Activated CD4-positive, alpha-beta T cell treated with anti-CD3 and anti-CD28 coated beads, Interleukin-10, Interleukin-2, amounts not matched to agents 100 ng/mL and 50 ng/mL, durations not matched to agents 16 hours and 8 hours (primary cell): Measurements from ENCODE around the gene RARS1.
"Not testable (repeated sequence)": the region's sequence is repeated elsewhere in the genome, so short reads cannot be mapped to it uniquely, and the experiment has no call there.

Experiments
- DNase-seq: peaks from one replicate; pipeline ENCODE4 v3.0.0-alpha.2; 2020

The RARS1 gene

DNA sequence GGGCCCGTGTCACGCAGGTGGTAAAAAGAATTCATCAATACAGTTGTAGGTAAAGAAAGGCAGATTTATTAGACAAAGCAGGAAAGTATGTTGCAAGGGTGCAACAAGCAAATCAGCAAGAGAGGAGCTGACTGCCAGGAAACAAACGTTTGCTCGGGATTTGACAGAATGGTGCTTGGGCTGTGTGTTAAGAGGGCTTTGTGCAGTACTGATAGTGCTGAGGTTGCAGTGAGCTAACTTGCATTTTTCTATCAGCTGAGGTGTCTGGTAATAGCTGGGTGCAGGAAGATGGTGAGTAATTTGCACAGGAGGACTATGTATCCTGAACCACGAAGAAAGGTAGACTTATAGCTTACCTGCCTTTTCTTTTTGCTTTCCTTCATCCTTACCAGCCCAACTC, 3.9 kb upstream of the RARS1 start:
- DNase-seq, result no peak

DNA sequence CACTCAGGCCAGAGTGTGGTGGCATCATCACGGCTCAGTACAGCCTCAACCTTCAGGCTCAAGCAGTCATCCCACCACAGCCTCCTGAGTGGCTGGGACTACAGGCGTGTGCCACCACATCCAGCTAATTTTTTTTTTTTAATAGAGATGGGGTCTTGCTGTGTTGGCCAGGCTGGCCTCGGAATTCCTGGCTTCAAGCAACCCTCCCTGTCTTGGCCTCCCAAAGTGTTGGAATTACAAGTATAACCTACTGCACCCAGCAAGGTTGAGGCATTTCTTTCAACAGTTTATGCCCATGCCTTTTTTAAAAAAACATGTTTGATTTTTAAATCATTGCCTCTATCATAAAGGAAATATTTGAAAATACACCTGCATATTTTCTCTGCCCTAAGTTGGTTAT, 2.8 kb downstream of the RARS1 start:
- DNase-seq, result no peak

DNA sequence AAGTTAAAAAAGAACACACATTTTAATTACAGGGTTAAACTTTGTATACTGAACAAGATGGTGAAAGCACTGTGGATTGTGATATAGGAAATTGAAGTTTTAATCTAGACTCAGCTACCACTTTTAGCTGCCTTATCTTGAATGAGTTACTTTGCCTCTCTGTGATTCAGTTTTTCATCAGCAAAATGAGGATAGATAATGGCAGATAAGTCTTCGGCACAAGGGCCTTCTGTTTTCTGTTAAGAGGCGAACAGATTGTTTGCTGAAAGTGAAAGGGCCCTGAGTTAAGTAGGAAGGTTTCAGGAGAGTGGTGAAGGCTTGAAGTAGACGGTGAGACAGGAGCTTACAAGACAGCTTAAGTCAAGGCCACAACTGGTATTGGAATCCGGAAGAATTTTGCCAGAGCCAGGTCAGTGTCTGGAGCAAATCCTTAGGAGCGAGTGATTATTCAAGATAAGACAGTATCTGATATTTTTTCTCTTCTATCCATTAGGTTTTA, 7.8 kb downstream of the RARS1 start:
- no peak for DNase-seq

DNA sequence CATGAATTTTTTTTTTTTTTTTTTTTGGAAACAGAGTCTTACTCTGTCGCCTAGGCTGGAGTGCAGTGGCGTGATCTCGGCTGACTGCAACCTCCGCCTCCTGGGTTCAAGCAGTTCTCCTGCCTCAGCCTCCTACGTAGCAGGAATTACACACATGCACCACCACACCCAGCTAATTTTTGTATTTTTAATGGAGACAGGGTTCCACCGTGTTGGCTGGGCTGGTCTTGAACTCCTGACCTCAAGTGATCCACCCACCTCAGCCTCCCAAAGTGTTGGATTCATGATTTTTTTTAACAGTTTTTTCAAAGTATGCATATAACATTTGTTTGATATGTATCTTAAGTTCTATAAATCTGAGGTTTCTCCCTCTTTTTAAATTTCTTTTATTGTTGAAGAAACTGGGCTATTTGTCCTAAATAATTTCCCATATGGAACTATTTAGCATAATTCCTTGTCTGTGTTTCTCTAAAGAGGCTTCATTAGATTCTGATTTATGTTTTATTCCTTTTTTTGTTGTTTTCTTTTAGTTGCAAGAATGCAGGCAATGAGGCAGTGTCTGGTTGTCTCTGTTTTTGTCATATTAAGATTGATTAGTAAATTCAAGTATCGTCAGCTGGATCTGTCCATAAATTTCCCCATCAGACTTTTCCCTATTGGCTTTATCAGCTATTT, 16.4 kb downstream of the RARS1 start:
- no peak for DNase-seq

DNA sequence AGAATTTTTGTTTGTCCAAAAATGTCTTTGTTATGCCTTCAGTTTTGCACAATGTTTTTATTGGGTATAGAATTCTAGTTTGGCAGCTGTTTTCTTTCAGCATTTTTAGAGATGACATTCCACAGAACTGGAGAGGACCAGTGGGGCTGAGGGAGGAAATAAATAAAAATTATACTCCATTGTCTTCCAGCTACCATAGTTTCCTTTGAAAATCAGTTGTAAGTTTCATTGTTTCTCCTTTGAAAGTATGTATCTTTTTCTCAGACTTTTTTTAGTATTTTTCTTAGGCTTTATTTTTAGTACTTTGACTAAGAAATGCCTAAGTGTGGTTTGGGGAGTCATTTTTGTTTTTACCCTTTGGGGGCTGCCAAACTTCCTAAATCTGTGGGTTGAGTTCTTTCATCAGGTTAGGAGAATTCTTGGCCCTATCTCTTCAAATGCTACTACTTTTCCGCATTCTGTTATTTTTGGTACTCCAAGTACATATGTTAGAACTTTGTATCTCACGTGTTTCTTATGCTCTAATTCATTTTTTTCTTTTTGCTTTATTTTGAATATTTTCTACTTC, 27.7 kb downstream of the RARS1 start:
- DNase-seq, result no peak

DNA sequence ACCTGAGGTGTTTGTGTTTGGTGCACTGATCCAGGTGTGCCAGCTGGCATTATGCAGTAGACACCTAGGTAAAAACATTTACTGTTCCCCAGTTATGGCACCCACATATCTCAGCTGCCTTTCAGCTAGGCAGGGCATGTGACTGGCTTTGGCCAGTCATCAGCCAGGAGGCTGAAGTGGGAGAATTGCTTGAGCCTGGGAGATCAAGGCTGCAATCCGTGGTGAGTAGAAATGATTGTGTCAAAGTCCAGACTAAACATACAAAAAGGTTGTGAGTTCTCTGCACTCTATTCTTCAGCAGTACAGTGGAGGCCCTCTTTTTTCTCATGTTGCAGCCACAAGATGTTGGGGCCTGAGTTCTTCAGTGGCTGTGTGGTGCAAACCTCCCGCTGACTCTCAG, 39.6 kb downstream of the RARS1 start:
- DNase-seq, result no peak

DNA sequence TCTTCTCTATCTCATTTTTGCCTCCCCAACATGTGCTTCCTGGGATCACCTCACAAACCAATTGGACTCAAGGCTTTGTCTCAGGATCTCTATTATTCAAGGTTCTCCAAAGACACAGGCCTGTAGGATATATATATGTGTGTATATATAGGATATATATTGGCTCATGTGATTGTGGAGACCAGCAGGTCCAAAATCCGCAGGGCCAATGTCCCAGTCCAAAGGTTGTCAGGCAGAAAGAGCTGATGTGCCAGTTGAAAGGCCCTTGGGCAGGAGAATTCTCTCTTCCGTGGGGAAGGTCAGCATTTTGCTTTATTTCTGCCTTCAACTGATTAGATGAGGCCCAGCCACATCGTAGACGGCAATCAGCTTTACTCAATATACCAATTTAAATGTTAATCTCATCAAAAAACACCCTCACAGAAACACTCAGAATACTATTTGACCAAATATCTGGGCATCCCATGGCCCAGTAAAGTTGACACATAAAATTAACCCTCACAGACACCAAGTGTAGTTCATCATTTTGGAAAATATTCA, 41.6 kb downstream of the RARS1 start:
- DNase-seq, result no peak

DNA sequence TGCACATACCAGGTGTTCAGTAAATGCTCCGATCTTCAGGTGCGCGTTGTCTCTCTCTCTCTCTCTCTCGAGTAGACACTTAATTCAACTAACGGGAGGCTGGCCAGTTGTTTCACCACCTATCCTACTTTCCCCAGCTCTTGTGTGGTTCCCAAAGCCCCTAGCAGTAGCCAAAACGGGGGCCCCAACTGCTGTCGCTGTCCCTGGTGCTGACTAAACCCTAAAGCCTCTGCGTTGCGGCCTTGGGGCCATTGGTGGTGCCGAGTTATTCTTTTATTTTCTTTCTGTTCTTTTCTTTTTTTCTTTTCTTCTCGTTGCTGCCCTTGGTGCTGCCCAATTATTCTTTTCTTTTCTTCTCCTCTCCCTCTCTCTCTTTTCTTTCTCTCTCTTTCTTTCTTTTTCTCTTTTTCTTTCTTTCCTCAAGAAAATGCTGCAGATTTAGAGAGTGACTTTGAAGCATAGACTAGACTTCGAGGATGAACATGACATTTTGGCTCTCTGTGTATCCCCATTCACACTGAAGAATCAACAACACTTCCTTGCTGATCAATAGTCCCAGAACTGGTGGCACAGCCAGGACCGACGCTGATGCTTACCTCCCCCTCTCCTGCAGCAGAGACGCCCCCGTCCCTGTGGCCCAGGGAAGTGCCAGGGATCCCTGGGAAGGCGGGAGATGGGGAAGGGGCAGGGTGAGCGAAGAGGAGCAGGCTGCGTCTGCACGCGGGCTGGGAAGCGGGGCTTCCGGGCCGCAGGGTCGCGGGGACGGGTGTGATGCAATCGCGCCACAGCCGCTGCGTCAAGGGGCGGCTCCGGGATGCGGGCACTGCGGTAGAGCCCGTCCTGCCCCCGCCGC, 42.5 kb downstream of the RARS1 start, which contains the start of gene FBLL1:
Gene FBLL1 (plus strand): TSS at position 785 of the 853 bp plus-strand sequence. CDS start 200 bp downstream, outside the sequence.
- DNase-seq, result peak; percentile 41

DNA sequence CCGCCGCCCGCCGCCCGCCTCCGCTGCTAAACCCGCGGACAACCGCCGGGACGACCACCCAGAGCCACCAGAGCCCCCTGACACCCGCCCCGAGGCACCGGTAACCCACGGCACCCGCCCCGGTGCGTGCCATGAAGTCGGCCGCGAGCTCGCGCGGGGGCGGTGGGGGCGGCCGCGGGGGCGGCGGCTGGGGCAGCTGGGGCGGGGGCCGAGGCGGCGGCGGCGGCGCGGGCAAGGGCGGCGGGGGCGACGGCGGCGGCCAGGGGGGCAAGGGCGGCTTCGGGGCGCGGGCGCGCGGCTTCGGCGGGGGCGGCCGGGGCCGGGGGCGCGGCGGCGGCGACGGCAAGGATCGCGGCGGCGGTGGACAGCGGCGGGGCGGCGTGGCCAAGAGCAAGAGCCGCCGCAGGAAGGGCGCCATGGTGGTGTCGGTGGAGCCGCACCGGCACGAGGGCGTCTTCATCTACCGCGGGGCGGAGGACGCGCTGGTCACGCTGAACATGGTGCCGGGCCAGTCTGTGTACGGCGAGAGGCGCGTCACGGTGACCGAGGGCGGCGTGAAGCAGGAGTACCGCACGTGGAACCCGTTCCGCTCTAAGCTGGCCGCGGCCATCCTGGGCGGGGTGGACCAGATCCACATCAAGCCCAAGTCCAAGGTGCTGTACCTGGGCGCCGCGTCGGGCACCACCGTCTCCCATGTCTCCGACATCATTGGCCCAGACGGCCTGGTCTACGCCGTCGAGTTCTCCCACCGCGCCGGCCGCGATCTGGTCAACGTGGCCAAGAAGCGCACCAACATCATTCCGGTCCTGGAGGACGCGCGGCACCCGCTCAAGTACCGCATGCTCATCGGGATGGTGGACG, 43.3 kb downstream of the RARS1 start:
- DNase-seq, result no peak

DNA sequence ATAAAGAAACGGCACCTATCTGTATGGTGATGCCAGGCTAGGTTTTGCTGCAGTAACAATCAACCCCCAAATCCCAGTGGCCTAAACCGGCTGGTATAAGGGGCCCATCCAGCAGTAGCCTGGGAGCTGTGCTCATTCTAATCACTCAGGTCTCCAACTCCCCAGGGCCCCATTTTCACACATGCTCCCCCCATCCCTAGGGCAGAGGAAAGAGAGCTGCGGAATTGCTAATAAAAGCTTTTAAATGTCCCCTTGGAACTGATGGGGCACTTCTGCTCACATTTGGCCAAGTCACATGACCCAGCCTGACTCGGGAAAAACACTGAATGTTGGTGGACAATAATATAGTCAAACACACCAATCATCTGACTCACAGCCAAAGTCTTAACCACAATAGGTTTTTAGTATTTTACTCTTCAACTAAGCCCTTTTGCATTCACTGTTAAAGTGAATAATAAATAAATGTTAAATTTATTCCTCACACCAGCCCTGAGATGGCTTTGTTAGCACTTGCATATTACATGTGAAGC, 44.4 kb downstream of the RARS1 start:
- DNase-seq, result no peak

DNA sequence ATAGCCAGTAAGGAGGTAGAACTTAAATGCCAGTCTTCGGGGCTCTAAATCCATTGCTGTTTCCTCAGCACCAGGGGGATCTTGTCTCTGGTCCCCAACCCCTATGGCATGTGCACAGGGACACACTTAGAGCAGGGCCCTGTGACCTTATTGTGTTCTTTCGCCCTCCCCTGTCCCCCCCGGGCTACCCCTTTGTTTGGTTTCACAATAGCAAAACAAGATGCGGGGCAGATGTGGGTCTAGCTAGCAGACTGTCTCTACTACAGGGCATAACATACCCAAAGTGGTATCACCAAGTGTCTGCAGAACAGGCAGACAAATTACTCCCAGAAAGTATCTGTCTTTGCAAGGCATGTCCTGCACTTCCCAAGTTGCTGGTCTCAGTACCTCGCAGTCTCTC, 44.9 kb downstream of the RARS1 start:
- DNase-seq, result no peak

DNA sequence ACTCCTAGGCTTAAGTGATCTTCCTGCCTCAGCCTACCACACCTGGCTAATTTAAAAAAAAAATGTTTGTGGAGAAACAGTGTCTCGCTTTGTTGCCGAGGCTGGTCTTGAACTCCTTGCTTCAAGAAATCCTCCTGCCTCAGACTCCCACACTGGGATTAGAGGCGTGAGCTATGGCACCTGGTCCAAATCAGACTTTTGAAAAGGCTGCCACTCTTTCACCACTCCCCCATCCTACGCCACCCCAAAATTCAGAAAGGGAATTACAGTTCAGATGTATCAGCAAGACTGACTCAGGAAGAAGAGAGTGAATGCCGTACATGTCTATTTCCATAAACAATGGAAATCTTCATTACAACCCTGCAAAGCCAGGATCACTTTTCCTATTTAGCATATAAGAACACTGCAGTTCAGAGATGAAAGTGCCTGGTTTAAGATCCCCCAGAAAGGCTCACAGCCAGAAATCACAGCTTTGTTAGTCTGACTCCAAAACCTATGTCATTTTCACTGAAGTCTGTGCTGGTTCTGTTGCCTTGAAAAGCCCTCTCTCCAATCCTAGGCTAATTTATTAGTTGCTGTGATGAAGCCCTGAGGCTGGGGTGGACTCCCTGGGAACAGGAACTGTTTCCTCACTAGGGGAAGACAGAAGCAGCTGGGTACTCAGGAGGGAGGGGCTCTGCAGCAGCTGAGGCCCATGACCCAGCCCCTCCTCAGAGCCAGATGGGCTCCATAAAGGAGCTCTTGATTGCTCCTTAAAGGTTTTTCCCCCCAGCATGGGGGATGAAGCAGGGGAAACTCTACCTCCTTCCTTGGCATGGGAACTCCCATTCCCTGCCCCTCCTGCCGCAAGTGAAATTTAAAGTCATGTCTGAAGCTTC, 46.0 kb downstream of the RARS1 start:
- no peak for DNase-seq

DNA sequence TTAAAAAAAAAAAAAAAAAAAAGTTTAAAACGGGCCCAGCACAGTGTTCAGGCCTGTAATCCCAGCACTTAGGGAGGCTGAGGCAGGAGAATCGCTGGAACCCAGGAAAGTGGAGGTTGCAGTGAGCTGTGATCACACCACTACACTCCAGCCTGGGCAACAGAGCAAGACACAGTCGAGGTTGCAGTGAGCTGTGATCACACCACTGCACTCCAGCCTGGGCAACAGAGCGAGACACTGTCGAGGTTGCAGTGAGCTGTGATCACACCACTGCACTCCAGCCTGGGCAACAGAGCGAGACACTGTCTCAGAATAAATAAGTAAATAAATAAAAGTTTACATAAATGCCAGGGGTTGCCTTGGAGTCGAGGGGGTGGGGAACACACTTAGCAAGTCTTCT, 48.1 kb downstream of the RARS1 start:
- DNase-seq, result not testable (repeated sequence)

DNA sequence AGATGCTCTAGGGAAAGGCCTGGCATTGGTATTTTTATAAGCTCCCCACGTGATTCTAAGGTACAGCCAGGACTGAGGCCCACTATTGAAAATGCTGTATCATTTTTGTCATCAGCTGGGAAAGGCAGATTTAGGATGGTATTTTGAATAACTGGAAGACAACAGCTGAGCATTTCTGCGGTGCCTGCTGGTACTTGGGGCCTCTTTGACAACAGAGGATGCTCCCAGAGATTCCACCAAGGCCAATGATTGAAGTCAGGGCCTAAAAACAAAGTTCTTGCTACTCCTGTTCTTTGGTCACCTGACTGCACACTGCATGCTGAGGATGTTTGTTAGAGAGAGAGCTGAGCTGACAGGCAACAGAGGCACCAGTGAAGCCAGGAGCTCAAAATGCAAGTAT, 50.9 kb downstream of the RARS1 start:
- no peak for DNase-seq

DNA sequence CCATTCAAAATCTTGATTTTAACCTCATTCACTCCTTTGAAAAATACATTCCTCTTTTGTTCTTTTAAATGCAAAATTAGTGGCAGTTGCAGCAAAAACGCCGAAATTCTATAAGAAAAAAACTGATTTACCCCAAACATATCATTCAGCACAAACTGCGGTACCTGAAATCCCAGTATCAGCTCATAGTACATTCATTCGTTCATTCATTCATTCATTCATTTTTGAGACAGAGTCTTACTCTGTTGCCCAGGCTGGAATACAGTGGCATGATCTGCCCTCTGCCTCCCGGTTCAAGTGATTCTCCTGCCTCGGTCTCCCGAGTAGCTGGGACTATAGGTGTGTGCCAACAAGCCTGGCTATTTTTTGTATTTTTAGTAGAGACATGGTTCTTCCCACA, 63.3 kb downstream of the RARS1 start:
- DNase-seq, result no peak

DNA sequence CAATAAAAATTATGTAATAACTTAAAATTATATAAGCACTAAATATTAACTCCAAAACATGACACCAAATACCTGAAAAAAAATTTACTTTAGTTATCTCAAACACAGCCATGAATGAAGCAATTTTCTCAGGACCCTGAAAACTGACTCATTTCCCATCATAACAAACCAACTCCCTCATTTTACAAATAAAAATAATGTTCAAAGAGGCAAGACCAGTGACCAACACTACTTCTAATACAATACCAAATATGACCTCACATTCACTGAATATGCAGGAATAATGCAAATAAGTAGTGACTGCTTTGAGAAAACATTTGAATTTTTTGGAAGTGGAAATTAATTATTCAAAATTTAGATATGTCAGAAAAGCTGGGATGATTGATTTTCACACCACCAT, 64.4 kb downstream of the RARS1 start:
- DNase-seq, result no peak

DNA sequence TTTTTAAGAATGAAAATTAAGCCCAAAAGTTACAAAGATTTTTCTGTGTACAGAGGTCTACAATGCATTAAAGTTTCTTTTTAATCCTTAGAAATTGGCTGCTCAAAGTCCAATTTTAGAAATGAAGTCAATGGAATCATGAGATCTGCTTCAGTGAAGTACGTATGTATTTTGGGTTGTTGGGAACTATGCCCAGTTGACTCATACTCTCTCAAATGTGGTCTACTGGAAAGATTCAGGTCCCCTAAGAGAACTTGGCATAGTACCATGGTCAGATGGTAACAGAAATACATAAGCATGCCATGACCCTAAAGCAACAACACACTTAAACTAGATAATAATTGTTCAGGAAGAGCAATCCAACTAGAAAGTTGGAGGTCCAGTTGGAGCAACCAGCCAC, 65.9 kb downstream of the RARS1 start:
- no peak for DNase-seq

DNA sequence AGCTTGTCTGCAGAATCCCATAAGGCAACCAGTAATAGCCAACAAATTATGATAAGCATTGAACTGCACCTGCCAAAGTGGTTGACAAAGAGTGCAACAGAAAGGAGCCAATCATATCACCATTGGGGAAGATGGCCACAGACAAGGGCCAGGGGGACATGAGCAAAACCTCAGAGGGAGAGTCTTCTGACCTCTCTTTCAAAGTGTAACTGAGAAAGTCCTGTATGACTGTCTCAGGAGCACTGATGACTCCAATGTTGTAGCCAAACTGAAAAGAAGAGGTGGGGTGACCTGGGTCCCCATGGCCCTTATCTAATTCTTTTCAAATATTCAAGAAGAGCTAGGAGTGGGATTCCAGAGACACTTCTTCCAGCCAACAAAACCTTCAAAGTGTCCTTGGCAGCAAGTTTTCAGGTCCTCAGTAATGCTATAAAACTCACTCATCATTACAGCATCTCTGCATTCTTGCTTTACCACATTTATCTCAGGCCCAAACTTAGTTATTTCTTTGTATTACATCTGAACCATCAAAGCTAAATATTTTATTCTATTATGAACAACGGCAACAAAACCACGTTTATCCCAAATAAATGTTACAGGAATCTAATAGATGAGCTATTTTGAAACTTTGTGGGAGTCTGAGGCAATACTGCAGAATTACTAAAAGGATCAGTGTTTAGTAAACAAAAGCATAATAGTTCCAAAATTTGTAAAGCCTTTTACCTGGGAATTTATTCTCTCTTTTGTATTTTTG, 67.3 kb downstream of the RARS1 start:
- DNase-seq, result no peak

DNA sequence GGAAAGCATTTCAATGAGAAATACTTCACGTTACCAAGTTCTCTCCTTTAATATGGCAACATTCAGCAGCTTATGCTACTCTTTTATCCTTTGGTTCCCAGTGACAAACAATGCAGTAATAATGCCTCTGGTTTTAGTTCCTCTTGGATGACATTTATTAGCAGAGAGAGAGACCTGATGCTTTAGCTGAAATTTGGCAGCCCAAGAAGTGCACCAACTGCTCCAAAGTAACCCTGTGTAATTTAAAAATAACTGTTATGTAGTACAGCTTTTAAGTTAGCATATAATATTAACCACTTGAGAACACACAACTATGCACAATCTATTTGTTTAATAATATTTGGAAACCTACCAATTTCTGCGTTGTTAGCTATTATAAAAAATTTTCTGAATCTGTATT, 71.1 kb downstream of the RARS1 start:
- DNase-seq, result no peak

DNA sequence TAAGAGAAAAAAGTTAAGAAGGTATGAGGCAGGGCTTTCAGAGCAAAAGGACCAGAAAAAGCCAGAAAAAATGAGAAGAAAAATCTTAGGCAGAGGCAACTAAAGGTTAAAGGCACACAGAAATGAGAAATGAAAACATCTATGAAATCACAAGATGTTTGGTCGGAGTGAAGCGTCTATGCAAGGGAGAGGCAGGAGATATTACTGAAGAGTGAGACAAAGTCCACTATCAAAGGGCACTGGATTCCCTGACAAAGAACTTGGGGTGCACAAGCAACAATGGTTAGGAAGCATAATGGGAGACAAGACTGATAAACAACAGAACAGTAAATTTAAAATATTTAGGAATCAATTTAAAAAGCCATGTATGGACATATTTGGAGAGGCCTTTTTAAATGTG, 76.0 kb downstream of the RARS1 start:
- no peak for DNase-seq

DNA sequence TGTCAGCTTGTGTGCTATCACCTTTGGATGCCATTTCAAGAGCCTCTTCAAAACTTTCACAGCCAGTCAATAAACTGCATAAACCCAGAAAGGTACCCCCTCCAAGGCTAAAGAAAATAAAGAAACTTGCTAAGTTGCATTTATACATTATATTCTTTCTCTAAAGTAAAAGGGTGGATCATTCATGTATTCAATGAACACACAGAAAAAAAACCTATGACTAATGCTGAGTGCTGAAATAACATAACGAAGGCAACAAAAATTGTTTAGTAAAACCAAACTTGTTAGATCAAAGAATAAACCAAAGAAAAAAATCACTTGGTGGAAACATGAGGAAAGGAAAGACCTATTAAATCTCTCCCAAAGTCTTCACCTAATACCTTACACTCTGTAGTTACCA, 77.7 kb downstream of the RARS1 start:
- no peak for DNase-seq
